Pons (tissue), 1 donor: ENCODE data around the gene HSD17B14.

Experiments used
- DNase-seq: peaks from one replicate; pipeline ENCODE4 v3.0.0-alpha.2; 2016; ENCODE audit warnings: low spot score

HSD17B14 gene

GRCh38 chr19:48826606-48827020, 9.7 kb downstream of the HSD17B14 start:
- DNase-seq: no peak

GRCh38 chr19:48822514-48822913, 13.8 kb downstream of the HSD17B14 start:
- DNase-seq: no peak

DNA sequence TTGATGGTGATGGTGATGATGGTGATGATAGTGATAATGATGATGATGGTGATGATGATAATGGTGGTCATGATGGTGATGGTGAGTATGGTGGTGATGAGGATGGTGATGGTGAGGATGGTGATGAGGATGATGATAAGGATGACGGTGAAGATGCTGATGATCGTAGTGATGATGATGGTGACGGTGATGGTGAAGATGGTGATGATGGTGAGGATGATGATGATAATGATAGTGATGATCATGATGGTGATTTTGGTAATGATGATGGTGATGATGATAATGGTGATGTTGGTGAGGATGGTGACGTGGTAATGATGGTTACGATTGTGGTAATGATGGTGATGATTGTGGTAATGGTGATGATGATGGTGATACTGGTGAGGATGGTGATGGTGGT, 14.7 kb downstream of the HSD17B14 start:
- DNase-seq: no peak

- DNase-seq: no peak
Observed at GRCh38 chr19:48819366-48819816, 16.9 kb downstream of the HSD17B14 start.

DNA sequence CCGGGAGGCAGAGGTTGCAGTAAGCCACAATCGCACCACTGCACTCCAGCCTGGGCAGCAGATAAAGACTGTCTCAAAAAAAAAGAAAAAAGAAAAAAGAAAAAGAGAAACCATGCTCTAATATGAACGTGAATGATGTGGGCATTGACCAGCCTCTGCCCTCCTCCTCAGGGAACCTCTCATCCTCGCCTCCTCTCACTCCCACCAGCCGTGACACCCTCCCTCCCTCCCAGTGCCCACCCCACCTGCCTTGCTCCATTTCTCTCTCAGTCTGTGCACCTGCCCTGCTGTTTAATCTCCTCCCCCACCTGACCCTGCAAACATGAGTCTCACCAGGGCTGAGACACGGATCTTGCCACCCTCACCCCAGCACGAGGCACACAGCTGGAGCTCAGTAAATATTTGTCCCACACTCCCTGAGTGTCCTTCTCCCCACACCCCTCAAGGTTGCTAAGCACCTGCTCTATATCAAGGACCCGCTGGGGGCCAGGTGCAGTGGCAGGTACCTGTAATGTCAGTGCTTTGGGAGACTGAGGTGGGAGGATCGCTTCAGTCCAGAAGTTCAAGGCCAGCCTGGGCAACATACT, 18.0 kb downstream of the HSD17B14 start:
- DNase-seq: no peak

DNA sequence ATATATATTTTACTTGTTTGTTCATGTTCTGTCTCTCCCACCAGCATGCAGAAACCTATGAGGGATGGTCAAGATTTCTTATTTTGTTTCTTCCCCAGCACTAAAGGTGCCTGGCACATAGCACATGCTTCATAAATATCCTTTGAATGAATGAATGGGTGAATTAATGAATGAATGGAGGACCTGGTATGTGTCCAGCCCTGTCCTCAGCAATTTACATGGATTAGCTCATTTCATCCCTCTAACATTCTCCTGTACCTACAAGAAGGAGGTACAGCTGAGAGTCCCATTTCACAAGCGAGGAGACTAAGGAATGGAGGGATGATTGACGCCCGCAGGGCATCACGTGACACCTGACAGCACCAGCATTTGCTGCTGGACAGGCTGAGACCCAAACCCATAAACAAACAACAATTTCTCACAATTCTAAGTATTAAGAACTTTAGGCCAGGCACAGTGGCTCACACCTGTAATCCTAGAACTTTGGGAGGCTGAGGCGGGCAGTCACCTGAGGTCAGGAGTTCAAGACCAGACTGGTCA, 18.6 kb downstream of the HSD17B14 start:
- DNase-seq: no peak

DNA sequence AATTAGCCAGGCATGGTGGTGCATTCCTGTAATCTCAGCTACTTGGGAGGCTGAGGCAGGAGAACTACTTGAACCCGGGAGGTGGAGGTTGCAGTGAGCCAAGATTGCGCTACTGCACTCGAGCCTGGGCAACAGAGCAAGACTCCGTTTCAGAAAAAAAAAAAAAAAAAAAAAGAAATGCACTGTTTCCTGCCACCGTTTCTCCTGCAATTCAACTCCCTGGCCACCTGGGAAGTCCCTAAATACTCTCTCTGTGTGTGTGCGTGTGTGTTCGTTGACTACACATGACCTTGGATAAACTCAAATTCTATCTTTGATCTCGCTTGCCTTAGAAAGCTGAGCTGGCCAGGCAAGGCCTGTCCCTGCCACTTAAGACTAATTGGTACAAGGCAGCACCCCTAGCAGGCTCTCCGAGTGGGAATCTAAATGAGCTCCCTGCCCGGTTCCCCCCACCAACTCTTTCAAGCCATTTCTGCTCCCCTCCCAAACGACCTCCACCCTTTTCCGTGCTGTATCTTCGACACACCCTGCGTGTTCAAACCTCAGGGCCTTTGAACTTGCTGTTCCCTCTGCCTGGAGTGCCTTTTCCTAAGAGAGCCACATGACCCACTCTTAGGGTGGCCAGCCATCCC, 20.3 kb downstream of the HSD17B14 start:
- DNase-seq: no peak

GRCh38 chr19:48814895-48815294, 21.4 kb downstream of the HSD17B14 start:
- no peak for DNase-seq

GRCh38 chr19:48813123-48813913, 23.0 kb downstream of the HSD17B14 start:
- DNase-seq: no peak

DNA sequence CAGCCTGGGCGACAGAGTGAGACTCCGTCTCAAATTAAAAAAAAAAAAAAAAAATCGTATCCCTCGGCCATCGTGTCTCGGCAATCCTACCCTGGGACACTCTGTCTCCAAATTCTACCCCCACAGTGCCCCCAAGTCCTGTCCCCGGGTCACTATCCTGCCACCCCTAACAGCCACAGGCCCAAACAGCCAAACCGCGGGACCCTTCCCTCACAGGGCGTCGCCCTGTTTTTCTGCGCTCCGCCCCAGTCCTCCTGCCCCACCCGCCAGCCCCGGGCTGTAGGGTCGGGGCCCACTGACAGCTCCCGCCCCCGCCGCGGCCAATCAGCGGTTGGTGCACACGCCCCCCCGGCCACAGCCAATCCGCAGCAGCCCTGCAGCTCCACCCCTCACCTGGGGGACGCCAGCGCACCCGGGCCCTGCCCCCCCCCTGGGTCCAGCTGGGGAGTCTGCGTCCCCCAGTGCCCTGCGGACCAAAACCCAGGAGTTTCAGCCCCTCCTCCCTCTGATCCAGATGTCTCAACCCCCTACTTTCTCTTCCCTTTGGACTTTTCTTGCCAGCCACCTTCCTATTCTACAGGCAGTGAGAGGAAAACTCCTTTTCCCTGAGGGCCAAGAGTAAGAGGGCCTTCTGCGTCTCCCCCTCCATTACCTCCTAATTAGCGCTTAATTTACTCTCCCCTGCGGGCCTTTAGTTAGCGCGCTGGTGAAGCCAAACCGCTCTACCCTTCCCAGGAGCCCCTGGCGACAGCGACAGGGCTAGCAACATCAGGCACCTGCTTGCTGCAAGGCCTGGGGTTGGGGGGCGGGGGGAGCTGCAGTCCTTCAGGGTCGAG, 24.0 kb downstream of the HSD17B14 start:
- DNase-seq: peak; percentile 48

DNA sequence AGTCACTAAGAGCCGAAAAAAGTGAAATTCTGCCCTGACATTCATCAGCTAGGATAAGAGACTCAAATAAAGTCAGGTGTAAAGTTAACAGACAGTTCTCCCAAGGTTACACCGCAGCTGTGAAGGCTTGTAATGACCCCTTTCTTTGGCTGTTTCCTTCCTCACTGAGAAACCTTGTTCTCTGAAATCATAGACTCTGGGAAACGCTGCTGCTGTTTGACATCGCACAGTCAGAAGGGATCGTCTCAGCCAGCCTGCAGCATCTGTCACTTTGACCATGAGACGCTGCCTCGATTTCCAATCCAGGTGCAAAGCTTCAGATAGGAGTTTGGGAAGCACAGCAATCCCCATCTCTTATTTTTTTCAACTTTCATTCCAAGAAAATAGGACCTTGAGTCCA, 26.1 kb downstream of the HSD17B14 start:
- no peak for DNase-seq

GRCh38 chr19:48807590-48808308, 28.5 kb downstream of the HSD17B14 start:
- DNase-seq: no peak

- DNase-seq: peak; percentile 80
Observed at GRCh38 chr19:48806818-48807589, 29.3 kb downstream of the HSD17B14 start.

- DNase-seq: no peak
Observed at GRCh38 chr19:48806518-48806817, 29.8 kb downstream of the HSD17B14 start.

DNA sequence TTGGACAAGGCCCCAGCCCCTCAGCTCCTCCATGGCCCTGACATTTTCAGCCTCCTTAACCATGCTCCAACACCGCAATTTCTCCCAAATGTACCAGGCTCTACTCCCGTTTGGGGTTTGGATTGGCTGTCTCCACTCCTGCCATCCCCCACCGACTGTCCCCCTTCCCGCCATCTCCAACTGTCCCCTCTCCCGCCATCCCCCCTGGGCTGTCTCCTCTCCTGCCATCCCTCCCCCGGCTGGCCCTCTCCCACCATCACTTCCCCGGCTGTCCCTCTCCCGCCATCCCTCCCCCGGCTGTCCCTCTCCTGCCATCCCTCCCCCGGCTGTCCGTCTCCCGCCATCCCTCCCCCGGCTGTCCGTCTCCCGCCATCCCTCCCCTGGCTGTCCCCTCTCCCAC, 30.8 kb downstream of the HSD17B14 start:
- DNase-seq: no peak

DNA sequence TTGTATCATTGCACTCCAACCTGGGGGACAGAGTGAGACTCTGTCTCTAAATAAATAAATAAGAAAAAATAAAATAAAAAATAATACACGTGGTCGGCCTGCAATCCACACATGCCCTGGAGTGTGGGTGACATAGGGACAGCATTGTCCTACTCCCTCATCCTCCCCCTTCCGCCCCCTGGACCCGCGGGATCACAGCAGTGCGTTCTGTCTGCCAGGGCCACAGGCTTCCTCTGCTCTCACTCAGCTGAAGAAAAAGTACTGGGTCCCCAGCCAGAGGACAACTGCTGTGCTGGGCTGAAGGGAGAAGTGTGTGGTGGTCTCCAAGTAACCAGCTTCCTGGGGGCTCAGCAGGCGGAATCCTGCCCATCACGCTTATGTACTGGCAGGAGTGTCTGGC, 31.8 kb downstream of the HSD17B14 start:
- no peak for DNase-seq

GRCh38 chr19:48802623-48803022, 33.7 kb downstream of the HSD17B14 start:
- DNase-seq: no peak

DNA sequence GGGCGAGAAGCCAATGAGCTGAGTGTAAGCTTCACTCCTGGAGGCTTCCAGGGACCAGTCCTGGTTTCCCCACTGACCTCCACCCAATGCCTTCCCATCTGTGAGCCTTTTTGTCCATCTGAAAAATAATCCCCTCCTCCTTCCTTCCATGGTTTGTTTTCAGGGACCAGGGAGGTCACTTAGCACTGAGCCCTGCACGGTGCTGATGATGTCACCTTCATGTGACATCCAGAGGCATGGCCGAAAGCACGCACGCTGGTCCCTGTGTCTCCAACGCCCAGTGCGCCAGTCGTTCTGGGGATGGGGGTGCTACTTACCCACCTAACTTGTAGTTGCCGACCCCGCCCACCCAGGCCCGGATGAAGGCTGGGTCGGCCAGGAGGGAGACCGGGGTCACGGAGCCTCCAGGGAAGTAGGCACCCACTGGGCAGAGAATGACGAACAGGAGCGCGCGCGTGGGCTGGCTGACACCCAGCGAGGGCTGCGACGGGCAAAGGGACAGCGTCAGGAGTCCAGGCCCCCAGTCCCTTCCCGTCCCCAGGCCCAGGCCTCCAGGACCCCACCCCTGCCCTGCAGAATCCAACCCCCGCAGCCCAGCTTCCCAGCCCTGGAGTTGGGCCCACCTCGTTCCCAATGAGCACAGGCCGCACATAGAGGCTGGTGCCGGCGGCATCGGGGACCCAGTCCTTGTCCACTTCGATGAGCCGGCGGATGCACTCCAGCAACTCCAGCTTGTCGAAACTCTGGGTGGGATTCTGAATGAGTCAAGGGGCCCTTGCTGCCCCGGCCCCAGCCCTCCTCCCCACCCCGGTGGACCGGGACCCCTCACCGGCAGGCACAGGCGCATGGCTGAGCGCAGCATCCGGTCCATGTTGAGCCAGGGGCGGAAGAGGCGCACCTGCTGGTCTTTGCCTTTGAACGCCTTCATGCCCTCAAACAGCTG, 36.7 kb downstream of the HSD17B14 start:
- DNase-seq: no peak

DNA sequence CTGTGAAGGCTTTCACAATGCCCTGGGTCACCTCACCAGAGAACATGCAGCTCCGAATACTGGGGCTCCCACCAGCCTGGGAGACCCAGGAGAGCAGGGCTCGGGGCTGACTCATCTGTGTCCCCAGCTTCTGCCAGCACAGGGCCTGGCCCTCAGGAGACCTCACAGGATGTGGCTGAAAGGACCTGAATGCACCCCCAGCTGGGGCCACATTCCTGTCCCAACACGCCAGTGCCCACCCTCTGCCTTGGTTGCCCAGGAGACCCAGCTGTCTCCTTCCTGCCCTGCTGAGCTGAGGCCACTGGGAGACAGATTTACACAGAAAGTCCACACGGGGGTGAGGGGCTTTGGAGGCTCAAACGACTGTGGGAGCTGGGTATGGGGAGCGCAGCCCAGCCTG, 37.4 kb downstream of the HSD17B14 start:
- no peak for DNase-seq

DNA sequence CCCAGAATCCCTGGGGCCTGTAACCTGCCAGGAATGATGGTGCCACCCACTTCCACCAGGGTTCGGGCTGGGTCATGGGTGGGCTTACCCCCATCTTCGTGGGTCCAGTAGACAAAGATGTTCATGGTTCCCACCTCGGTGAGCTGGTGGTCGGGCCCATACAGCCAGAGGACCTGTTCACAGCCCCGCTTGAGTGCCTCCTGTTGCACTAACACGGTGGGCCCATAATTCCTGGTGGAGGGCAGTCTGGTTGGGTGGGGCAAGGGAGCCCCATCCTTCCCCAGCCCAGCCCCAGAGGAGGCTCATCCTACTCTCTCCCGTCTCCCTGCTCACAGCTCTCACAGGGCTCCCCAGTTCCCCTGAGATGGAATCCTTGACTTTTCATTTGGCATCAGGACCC, 39.2 kb downstream of the HSD17B14 start:
- no peak for DNase-seq
